ENCODE measurements around the gene KCNH1.

- no peak for TF ChIP-seq EZH2 (IDR thresholded peaks at IDR 0.05; ENCODE audit: insufficient read depth, poor library complexity, severe bottlenecking)
- no peak for TF ChIP-seq EZH2phosphoT487 (IDR thresholded peaks at IDR 0.05; ENCODE audit: insufficient read depth, low read depth)
These were observed 354.7 kb downstream of the KCNH1 start for GRCh38 chr1:210779269-210779668.

All from GM23248 (cell line).